Measurements from ENCODE around the gene RALB.
A peak's percentile ranks its signal among the peaks of the same experiment; 100 is the strongest.
"Not testable (repeated sequence)": the region's sequence is repeated elsewhere in the genome, so short reads cannot be mapped to it uniquely, and the experiment has no call there.

The RALB gene

DNA sequence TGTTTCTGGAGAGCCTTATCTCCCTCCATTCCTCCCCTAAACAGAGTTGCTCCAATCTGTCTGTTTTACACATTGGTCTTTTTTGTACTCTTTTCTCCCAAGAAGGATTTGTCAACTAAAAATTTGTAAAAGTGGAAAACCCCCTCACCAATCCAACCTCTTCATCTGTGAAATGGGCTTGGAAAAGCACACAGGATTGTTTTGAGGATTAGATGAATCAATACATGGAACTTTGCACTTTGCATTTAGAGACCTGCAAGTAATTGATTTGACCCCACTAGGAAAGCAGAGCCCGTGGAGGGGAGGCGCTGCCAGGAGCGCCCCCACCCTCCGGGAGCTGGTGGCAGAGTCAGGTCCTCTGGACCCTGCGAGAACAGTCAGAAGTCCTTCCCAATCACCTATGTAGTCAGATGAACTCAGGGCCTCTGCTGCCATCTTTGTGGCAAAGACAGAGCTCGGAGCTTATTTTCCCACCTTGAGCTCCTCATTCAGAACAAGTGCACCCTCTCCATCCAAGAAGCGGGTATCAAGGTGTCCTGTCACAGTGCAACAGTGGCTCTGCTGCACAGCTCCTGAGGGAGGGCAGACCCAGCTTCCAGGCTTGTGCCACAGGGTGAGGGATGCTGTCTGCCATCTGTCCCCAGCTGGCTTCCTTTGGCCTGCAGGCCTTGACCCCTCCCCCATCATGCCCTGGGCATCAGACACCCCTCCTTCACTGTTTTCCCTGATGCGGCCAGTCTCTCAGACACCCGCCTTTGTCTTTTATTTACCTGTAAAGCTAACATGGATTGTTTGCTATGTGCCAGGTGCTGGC, 27.7 kb upstream of the RALB start:
- DNase-seq: peak; percentile 1

- no peak for DNase-seq
Observed at GRCh38 chr2:120225549-120226065, 27.0 kb upstream of the RALB start.

DNA sequence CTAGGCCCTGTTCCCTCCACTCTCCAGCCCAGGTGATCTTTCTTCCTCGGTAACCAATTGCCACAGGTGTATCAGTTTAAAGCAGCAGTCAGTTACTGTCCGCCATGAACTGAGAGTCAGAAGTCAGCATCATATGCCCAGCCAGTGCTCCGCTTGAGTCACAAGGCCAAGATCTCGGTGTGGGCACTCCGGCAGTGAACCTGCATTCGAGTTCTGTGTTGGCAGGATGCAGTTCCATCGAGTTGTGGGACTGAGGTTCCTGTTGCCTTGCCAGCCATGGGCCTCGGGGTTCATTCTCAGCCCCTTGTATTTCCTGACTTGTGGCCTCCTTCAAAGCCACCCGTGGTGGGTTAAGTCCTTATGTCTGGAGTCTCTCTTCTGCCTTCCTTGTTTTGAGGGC, 26.3 kb upstream of the RALB start:
- DNase-seq: no peak

DNA sequence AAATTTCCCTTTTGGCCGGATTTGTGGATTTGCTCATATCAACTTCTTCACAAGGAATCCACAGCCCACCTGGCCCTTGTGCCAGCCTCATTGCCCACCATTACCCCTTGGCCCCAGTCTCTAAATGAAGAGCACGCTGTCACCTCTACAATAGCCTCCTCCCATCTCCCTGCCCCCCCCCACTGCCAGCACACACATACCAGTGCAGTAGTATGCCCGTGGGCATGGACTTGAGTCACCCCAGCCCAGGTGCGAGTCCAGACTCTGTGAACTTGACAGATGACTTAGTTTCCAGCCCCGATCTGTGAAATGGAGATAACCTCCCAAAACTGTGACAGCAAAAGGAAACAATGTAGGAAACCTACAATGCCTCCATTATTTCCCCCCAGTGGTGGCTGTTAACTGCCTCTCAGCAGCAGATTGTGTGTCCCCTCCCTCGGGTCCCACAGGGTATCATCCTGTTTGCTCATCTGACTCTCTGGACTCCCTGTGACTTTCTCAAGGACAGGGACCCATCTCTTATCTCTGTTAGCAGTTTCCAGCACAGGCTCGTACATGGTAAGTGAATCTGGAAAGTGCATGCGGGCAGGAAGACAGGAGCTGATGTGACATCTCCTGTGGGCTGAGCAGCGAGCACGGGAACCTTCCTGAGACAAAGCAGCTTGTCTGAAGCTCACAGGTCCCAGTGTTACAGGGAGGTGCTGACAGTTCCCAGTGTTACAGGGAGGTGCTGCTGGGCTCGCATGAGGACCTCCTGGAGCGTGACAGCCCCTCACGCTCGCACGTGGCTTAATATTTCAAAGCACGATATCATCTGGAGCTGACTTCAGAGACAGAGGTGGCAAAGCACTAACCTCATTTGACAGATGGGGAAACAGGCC, 25.3 kb upstream of the RALB start:
- DNase-seq: peak; percentile 63

GRCh38 chr2:120228503-120228902, 24.1 kb upstream of the RALB start:
- DNase-seq: no peak

- DNase-seq: no peak
Observed at GRCh38 chr2:120229341-120229740, 23.3 kb upstream of the RALB start.

DNA sequence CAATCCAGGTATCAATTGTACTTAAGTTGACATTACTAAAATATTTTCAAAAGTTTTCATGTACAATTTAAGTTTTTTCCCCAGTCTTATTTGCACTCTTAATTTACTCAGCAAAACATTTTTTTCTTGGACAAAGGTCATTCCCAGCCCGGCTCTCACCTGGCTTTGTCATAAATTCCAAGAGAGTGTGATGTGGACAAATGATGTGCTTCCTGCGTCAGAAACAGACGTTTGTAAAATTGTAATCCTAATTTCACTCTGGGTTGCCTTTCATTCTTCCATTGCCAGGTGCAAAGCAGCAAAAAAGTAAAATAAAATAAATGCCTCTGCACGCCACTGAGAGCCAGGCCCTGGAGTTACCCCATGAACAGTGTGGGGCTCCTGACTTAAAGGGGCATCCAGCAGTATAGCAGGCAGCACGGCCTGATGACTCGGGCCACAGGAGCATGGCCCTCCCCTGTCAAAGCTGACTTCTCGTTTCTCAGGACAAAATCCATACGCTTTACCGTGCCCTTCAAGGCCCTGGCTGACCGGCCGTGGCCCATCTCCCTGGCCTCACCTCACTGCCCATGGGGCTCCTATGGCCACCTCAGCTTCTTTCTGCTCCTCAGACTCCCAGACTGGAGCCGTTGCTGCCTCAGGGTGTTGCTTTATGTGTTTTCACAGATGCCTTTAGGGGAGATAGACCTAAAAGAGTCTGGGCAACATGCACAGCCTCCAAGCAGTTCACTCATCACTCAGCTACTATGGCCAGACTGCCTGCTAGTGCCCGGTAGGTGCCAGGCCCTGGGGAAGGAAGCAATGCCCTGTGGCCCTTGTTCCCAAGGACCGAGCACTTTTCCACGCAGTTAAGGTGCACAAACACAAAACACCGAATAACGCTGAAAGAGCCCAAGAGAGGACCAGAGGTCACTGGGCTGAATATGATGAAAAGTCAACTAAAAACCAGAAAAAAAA, 21.9 kb upstream of the RALB start:
- DNase-seq: no peak

DNA sequence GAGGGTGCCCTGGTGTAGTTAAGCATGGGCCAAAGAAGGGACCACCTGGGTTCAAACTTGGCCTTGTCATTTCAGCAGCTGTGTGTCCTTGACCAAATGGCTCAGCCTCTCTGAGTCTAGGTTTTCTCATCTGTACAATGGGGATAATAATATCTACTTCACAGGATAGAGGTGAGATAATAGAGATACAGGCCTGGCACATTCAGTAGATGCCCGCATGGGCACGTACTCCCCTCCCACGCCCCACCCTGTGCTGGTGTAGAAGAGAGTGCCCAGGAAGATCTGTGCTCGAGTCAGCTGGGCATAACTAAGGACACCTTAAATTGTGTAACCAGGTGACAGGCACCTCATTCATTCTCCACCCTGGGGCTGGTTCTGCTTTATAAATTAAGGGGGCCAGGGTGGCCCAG, 21.1 kb upstream of the RALB start:
- peak; percentile 67 for DNase-seq

- DNase-seq: peak; percentile 80
Observed at GRCh38 chr2:120231974-120232635, 20.5 kb upstream of the RALB start.

- DNase-seq: no peak
Observed at GRCh38 chr2:120233292-120233691, 19.4 kb upstream of the RALB start.

GRCh38 chr2:120235158-120235557, 17.5 kb upstream of the RALB start:
- not testable (repeated sequence) for DNase-seq

- no peak for DNase-seq
Observed at GRCh38 chr2:120235681-120236080, 17.0 kb upstream of the RALB start.

GRCh38 chr2:120236316-120236715, 16.3 kb upstream of the RALB start:
- DNase-seq: no peak

- DNase-seq: no peak
Observed at GRCh38 chr2:120236791-120237190, 15.9 kb upstream of the RALB start.

DNA sequence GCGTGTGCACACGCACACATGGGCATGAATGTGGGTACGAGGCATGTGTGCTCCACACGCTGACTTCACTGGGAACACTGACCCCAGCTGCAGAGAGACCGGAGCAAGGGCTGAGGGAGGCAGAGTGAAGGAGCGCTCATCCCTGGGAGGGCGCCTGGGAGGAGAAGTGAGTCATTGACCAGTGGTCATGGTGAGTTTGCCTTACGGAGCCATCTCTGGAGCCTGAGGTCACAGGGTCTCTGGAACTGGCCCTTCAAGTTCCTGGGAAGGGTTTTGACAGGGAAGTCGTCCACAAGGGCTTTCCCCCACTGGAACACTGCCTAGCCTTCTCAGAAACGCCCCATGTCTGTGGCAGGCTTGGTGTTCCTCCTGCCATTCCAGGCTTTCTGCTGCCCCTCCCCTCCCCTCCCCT, 15.2 kb upstream of the RALB start:
- no peak for DNase-seq

DNA sequence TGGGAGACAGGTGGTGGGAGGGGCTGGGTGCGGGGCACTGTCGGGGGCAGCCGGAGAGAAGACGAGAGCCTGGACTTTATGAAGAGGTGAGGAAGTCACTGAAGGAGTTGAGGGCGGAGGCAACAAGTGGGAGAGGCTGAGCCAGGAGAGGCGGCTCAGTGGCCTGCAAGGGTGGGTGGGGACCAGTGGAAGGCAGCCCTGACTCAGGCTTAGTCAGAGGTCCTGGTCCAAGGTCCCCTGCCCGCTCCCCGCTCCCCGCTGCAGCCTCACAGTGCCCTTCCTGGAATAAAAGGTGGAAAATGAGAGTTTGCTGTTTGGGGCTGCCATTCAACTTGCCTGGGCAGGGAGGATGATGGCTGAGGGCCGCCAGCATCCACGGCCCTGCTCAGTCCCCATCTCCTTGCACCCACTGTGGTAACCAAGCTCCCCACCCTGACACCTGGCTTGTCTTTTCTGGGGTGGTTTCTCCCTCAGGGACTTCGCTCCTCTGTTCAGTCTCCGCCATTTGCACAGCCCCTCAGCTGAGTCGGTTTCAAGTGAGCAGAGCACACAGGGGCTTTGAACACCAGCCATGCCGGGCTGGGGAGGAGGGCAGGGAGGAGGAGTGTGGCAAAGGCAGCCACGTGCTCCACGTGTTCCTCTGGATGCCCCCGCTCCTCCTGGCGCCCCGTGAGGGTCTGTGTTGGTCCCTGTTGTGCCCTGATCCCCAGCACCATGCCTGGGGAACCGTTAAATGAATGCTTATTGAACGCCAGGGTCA, 13.7 kb upstream of the RALB start:
- DNase-seq: no peak

- peak; percentile 33 for DNase-seq
Observed at GRCh38 chr2:120239488-120240287, 13.0 kb upstream of the RALB start.

DNA sequence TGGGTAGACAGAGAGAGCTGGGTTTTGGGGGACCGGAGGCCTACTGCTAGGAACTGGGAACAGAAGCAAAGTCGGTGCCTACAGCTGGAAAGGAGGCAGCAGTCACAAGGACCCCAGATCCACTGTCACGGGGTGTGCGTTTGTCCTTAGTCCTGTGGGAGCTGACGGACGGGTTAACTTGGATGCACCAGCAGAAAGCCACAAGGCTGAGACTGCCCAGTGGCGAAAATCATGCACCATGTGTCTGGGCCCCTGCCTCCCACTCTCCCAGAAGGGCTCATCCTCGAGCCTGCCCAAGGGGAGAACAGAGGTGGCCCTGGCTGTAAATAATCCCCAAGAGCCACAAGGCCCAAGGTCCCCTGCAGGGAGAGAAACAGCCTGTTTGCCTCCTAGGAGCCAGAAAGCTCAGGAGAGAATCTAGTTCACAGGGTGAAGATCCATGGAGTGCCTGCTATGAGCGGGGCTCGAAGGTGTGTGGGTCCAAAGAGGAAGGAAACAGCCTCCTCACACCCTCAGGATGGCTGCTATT, 11.7 kb upstream of the RALB start:
- no peak for DNase-seq

GRCh38 chr2:120241684-120242083, 11.0 kb upstream of the RALB start:
- DNase-seq: no peak

DNA sequence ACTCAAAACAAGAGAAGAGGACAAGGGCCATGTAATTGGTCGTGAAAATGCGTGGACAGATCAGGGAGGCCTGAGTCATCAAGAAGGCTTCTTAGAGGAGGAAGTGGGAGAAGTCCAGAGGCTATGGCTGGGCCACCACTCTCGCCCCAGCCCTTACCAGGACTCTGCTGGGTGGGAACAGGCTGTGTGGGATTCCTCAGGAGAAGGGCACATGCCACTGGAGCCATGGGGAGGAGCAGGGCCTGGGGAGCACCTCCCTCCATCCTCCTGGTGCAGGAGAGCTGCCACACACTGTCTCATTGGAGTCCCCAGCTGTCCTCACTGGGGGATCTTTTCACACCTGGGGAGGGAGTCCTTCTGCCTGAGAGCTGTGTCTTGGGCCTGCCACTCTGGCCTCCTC, 9.4 kb upstream of the RALB start:
- DNase-seq: no peak

Data from activated CD4-positive, alpha-beta T cell treated with anti-CD3 and anti-CD28 coated beads for 48 hours (primary cell).